ENCODE results near the gene BRWD1. TPM values are rescaled to one million over a fixed set of nuclear protein-coding genes. Genes with fewer than 3 reads are reported as not detected.
"Not testable (repeated sequence)": the region's sequence is repeated elsewhere in the genome, so short reads cannot be mapped to it uniquely, and the experiment has no call there.

Gene BRWD1
- total RNA-seq, 1 experiment from 2014 or later: 36.0 TPM

- no peaks in the 10 kb centered on the region for H3K27me3 Mint-ChIP-seq (ENCODE audit: insufficient read depth, unreplicated experiment)
- no peak for TF ChIP-seq CTCF (IDR thresholded peaks at IDR 0.05; ENCODE audit: unreplicated experiment)
- H3K4me1 Mint-ChIP-seq (ENCODE audit: insufficient read depth, unreplicated experiment): peaks cover 14% of the 10 kb centered on the region
- no peak overlapping the region for H3K27ac Mint-ChIP-seq (ENCODE audit: low read depth, unreplicated experiment)
- no peak overlapping the region for H3K4me3 Mint-ChIP-seq (ENCODE audit: unreplicated experiment)
- ChIA-PET CTCF (interaction anchor here (0.5 to 3.0 kb wide), 50 partner anchors 8 to 782 kb away, joined by 3 to 28 read pairs (median 4); no protein-coding TSS in a partner anchor), POLR2A (interaction anchor here (0.6 to 2.0 kb wide), 23 partner anchors 27 to 468 kb away, joined by 3 to 10 read pairs (median 4); partner anchors contain the start of gene ETS2)
- H3K36me3 Mint-ChIP-seq (ENCODE audit: insufficient read depth, unreplicated experiment): no peaks in the 10 kb centered on the region
- H3K9me3 Mint-ChIP-seq (ENCODE audit: unreplicated experiment): no peaks in the 10 kb centered on the region
- intact Hi-C loops (cut with micrococcal nuclease): loop anchor here (1.0 kb wide), 4 partner anchors 403 to 781 kb away; no protein-coding TSS in a partner anchor
- DNase-seq (ENCODE audit: unreplicated experiment): peak; percentile 84
- BruUV-seq (replicated peaks): no TSS peak
These were observed 175.9 kb downstream of the BRWD1 start for GRCh38 chr21:39137248-39138178.

- Mint-ChIP-seq H3K9me3 (ENCODE audit: unreplicated experiment) (no peaks in the 10 kb centered on the region), H3K27ac (ENCODE audit: low read depth, unreplicated experiment) (no peak overlapping the region), H3K4me3 (ENCODE audit: unreplicated experiment) (no peak overlapping the region), H3K36me3 (ENCODE audit: insufficient read depth, unreplicated experiment) (no peaks in the 10 kb centered on the region), H3K4me1 (ENCODE audit: insufficient read depth, unreplicated experiment) (peaks cover 14% of the 10 kb centered on the region), H3K27me3 (ENCODE audit: insufficient read depth, unreplicated experiment) (no peaks in the 10 kb centered on the region)
- peak; percentile 64 for DNase-seq (ENCODE audit: unreplicated experiment)
- TF ChIP-seq CTCF (IDR thresholded peaks at IDR 0.05; ENCODE audit: unreplicated experiment): no peak
- ChIA-PET CTCF (interaction anchor here (0.6 to 3.0 kb wide), 19 partner anchors 9 to 611 kb away, joined by 3 to 28 read pairs (median 5); no protein-coding TSS in a partner anchor), POLR2A (interaction anchor here (0.6 to 2.0 kb wide), 14 partner anchors 27 to 383 kb away, joined by 3 to 10 read pairs (median 4); no protein-coding TSS in a partner anchor)
- no TSS peak for BruUV-seq (replicated peaks)
- intact Hi-C loops (cut with micrococcal nuclease): no loop called here
These were observed 176.7 kb downstream of the BRWD1 start for GRCh38 chr21:39136711-39137110.

GRCh38 chr21:39136138-39136537, 177.3 kb downstream of the BRWD1 start:
- H3K9me3 Mint-ChIP-seq (ENCODE audit: unreplicated experiment); H3K4me3 Mint-ChIP-seq (ENCODE audit: unreplicated experiment); intact Hi-C loops (cut with micrococcal nuclease); H3K36me3 Mint-ChIP-seq (ENCODE audit: insufficient read depth, unreplicated experiment); H3K27ac Mint-ChIP-seq (ENCODE audit: low read depth, unreplicated experiment); BruUV-seq (replicated peaks); H3K27me3 Mint-ChIP-seq (ENCODE audit: insufficient read depth, unreplicated experiment): not testable (repeated sequence)
- CTCF ChIA-PET: interaction anchor here (0.9 to 2.4 kb wide), 4 partner anchors 10 to 402 kb away, joined by 4 to 19 read pairs (median 12); no protein-coding TSS in a partner anchor
- POLR2A ChIA-PET: interaction anchor here (0.6 to 1.2 kb wide), 4 partner anchors 214 to 383 kb away, joined by 3 to 4 read pairs (median 3); no protein-coding TSS in a partner anchor
- peak; percentile 48 for DNase-seq (ENCODE audit: unreplicated experiment)
- peak; percentile 30 for TF ChIP-seq CTCF (IDR thresholded peaks at IDR 0.05; ENCODE audit: unreplicated experiment)
- H3K4me1 Mint-ChIP-seq (ENCODE audit: insufficient read depth, unreplicated experiment): peaks cover 14% of the 10 kb centered on the region

GRCh38 chr21:39134288-39134810, 179.1 kb downstream of the BRWD1 start:
- intact Hi-C loops (cut with micrococcal nuclease): no loop called here
- Mint-ChIP-seq H3K4me1 (ENCODE audit: insufficient read depth, unreplicated experiment) (peaks cover 14% of the 10 kb centered on the region), H3K4me3 (ENCODE audit: unreplicated experiment) (no peak overlapping the region), H3K27ac (ENCODE audit: low read depth, unreplicated experiment) (no peak overlapping the region), H3K36me3 (ENCODE audit: insufficient read depth, unreplicated experiment) (no peaks in the 10 kb centered on the region), H3K27me3 (ENCODE audit: insufficient read depth, unreplicated experiment) (no peaks in the 10 kb centered on the region), H3K9me3 (ENCODE audit: unreplicated experiment) (no peaks in the 10 kb centered on the region)
- no peak for DNase-seq (ENCODE audit: unreplicated experiment)
- TF ChIP-seq CTCF (IDR thresholded peaks at IDR 0.05; ENCODE audit: unreplicated experiment): no peak
- ChIA-PET CTCF (interaction anchor here (0.5 to 2.2 kb wide), 3 partner anchors 8 to 327 kb away, joined by 3 to 6 read pairs (median 3); no protein-coding TSS in a partner anchor), POLR2A (interaction anchor here (1.0 kb wide), 1 partner anchor 361 kb away, joined by 3 read pairs; no protein-coding TSS in a partner anchor)
- no TSS peak for BruUV-seq (replicated peaks)

Measured in MCF 10A (cell line).